Endothelial cell of umbilical vein (primary cell): ENCODE results near the gene RIT2. TPM values are rescaled to one million over a fixed set of nuclear protein-coding genes. Genes with fewer than 3 reads are reported as not detected.

ENCODE experiments used
- BruUV-seq: library from RNA; stranded (reverse); fragments of 400-500 nt; replicated peaks from 2 replicates; lab custom pipeline; 2021; lab: Mats Ljungman, UMichigan
- CTCF ChIA-PET: fragments of 300-600, 350-600 bp; sonication (Branson Sonifier 250); formaldehyde crosslinking; loops from one replicate; lab custom pipeline; 2021; ENCODE audit warnings: antibody characterized with exemption, inconsistent platforms; lab: Charles Lee
- POLR2A ChIA-PET: fragments of 300-600, 350-600 bp; sonication (Branson Sonifier 250); formaldehyde crosslinking; loops from one replicate; lab custom pipeline; 2021; ENCODE audit warnings: antibody characterized with exemption, inconsistent platforms; lab: Charles Lee
- DNase-seq: peaks from one replicate; pipeline ENCODE4 v3.0.0-alpha.2; 2011; ENCODE audit warnings: low read depth, low spot score
- FAIRE-seq: peaks from 2 replicates; lab custom pipeline; 2011; peaks lifted over from hg19 to GRCh38; lab: Jason Lieb, UNC
- H2AFZ ChIP-seq: 2 replicates; pipeline ENCODE4 v1.6.0; 2012; ENCODE audit warnings: low read depth, low read length, control low read depth, inconsistent platforms
- H3K27ac ChIP-seq: 2 replicates; pipeline ENCODE4 v1.5.1; 2011; ENCODE audit warnings: low read depth, mild to moderate bottlenecking, control low read depth, low read length, moderate library complexity; ENCODE audit not compliant: insufficient read depth
- H3K27me3 ChIP-seq, 2 experiments: 2 replicates each; pipeline versions ENCODE4 v1.6.0 to v1.6.1; 2011; ENCODE audit warnings: low read length in 2 of 2, mixed read lengths in 1 of 2; ENCODE audit not compliant: control insufficient read depth in 2 of 2, insufficient read depth in 2 of 2
- H3K36me3 ChIP-seq, 2 experiments: 2 replicates in 1 of 2; 3 replicates in 1 of 2; pipeline ENCODE4 v1.5.1; 2011; ENCODE audit warnings: low read length in 2 of 2, mild to moderate bottlenecking in 1 of 2, moderate library complexity in 1 of 2; ENCODE audit not compliant: control insufficient read depth in 2 of 2, insufficient read depth in 2 of 2; ENCODE audit errors: extremely low read depth in 1 of 2
- H3K4me1 ChIP-seq: 3 replicates; pipeline ENCODE4 v1.5.1; 2011; ENCODE audit warnings: mild to moderate bottlenecking, low read length; ENCODE audit not compliant: control insufficient read depth, insufficient read depth; ENCODE audit errors: extremely low read depth
- H3K4me2 ChIP-seq: 2 replicates; pipeline ENCODE4 v1.6.1; 2011; ENCODE audit warnings: low read length, control low read depth, mixed read lengths; ENCODE audit not compliant: insufficient read depth
- H3K4me3 ChIP-seq, 3 experiments: fragments of 200-600 bp in 1 of 3; sonication (generic), shearing (Covaris generic) in 1 of 3; replicated peaks in 1 of 3; 2 replicates each; pipeline ENCODE4 v1.5.1; 2011 to 2016; ENCODE audit warnings: control low read depth in 3 of 3, low read length in 3 of 3, mild to moderate bottlenecking in 2 of 3, inconsistent platforms in 1 of 3, low read depth in 1 of 3, moderate library complexity in 1 of 3; ENCODE audit not compliant: insufficient read depth in 1 of 3
- H3K79me2 ChIP-seq: 2 replicates; pipeline ENCODE4 v1.6.0; 2012; ENCODE audit warnings: low read length, inconsistent platforms; ENCODE audit not compliant: control insufficient read depth, insufficient read depth
- H3K9ac ChIP-seq: replicated peaks from 2 replicates; pipeline ENCODE3; 2011; ENCODE audit warnings: low read length, control low read depth; ENCODE audit not compliant: insufficient read depth; ENCODE audit errors: extremely low read depth
- H3K9me1 ChIP-seq: replicated peaks from 3 replicates; pipeline ENCODE4 v1.6.0; 2011; ENCODE audit warnings: mild to moderate bottlenecking, low read length; ENCODE audit not compliant: control insufficient read depth, insufficient read depth; ENCODE audit errors: extremely low read depth
- H3K9me3 ChIP-seq: replicated peaks from 2 replicates; pipeline ENCODE4 v1.5.1; 2012; ENCODE audit warnings: low read length, inconsistent platforms; ENCODE audit not compliant: control insufficient read depth, insufficient read depth
- H4K20me1 ChIP-seq: replicated peaks from 2 replicates; pipeline ENCODE3; 2011; ENCODE audit warnings: mild to moderate bottlenecking, low read length; ENCODE audit not compliant: control insufficient read depth, insufficient read depth; ENCODE audit errors: extremely low read depth
- EZH2 ChIP-seq: IDR thresholded peaks from 2 replicates; pipeline ENCODE4 v1.6.1; 2012; ENCODE audit warnings: borderline replicate concordance, low read depth, mild to moderate bottlenecking, moderate library complexity, low read length, inconsistent platforms; ENCODE audit not compliant: severe bottlenecking
- GATA2 ChIP-seq: IDR thresholded peaks from 2 replicates; pipeline ENCODE4 v1.7.0; 2011; ENCODE audit warnings: low read depth, mild to moderate bottlenecking, moderate library complexity, mixed read lengths, low read length; ENCODE audit not compliant: insufficient read length, insufficient read depth
- JUN ChIP-seq: IDR thresholded peaks from 2 replicates; pipeline ENCODE4 v1.6.1; 2011; ENCODE audit warnings: borderline replicate concordance, low read depth; ENCODE audit not compliant: insufficient read length, insufficient read depth
- MYC ChIP-seq: IDR thresholded peaks from one replicate; pipeline ENCODE4 v1.6.1; 2011; ENCODE audit warnings: mild to moderate bottlenecking, low read depth, low read length
- POLR2A ChIP-seq: IDR thresholded peaks from 2 replicates; pipeline ENCODE4 v1.6.1; 2012; ENCODE audit warnings: low read depth, mild to moderate bottlenecking, control low read depth, low read length
- POLR2AphosphoS5 ChIP-seq: IDR thresholded peaks from 2 replicates; pipeline ENCODE4 v1.6.1; 2012; ENCODE audit warnings: low read depth, mild to moderate bottlenecking, control low read depth, low read length, moderate library complexity; ENCODE audit not compliant: insufficient read depth
- dilution Hi-C: fragments of 300-500 bp; cut with MboI; formaldehyde crosslinking; loops from one replicate; pipeline ENCODE4 v1.15.0; 2019; ENCODE audit warnings: low sequenced_read_pairs; ENCODE audit not compliant: extremely low pct_ligation_motif_present
- intact Hi-C: fragments of 100-400 bp; cut with micrococcal nuclease; formaldehyde crosslinking; loops from one replicate; pipeline ENCODE4 v1.10.0; 2022
- polyA plus RNA-seq, 4 experiments: library from polyadenylated mRNA; depleted of rRNA in 3 of 4; stranded (reverse) in 3 of 4; unstranded in 1 of 4; fragments of >200 nt; gene quantifications; 2 replicates each; pipeline versions ENCODE4 v1.2.1 to v1.2.3, GENCODE V29; 2011 to 2012; ENCODE audit warnings: missing spikeins in 1 of 4
- total RNA-seq: library from RNA; stranded (reverse); gene quantifications from 2 replicates; pipeline ENCODE4 v1.2.3, GENCODE V29; 2021
- TF ChIP-seq, protein P1 (sequence below), 2 donors: IDR thresholded peaks; 1 replicate in 1 of 2; 2 replicates in 1 of 2; pipeline ENCODE4 v1.5.1; 2011; ENCODE audit warnings: low read length in 2 of 2, mild to moderate bottlenecking in 2 of 2, moderate library complexity in 2 of 2, control low read depth in 1 of 2, inconsistent platforms in 1 of 2, low read depth in 1 of 2; ENCODE audit not compliant: insufficient read depth in 1 of 2; ENCODE audit errors: extremely low read depth in 1 of 2
- TF ChIP-seq, protein P2 (sequence below): IDR thresholded peaks from 2 replicates; pipeline ENCODE4 v1.6.1; 2011; ENCODE audit not compliant: insufficient read depth, insufficient read length

RIT2 gene
- total and polyA plus RNA-seq, 2 donors (not counting 3 experiments of a cell fraction or from before 2014, with no cell fraction given), result not detected

DNA sequence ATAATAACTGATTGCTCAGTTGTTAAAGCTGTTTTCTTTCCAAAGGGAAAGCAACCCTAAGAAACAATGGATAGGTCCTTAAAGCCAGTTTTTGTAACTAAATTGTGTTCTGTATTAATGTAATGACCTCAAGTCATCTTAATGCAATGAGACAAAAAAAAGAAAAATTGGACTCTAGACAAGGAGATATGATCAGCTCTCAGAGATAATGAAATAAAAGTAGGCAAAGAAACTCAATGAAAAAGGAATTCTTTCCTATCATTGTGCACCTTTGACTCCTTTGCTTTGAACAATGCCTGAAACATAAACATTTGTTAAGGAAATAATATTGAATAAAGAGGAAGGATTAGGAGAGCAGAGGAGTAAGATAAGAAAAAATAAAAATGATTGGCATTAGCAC is 86.1 kb downstream of the RIT2 start:
- peak; percentile 1 for DNase-seq
- dilution Hi-C loops, result no loop called here

DNA sequence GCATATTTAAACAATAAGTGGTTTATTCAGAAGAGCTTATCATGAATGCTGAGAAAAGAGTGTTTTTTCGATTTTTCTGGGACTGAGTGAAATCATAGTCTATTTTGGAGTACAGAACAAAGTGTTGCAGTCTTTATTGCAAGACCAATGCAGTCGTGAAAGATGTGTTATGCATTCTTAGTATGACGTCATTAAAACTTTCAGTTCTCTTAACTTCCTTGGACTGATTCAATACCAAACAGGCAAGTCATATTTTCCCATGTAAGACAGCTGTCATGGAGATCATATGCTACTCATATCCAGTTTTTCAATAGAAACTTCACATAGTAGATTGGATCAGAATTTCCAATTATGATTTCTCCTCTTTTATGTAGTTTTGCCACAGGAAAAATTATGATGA is 92.6 kb downstream of the RIT2 start:
- no TSS peak for BruUV-seq
- POLR2A ChIA-PET, result no interaction called here
- dilution Hi-C loops, result no loop called here

More for the DNA sequence above, 86.1 kb downstream of the RIT2 start:
- Histone ChIP-seq H3K4me1 (no peaks in the 10 kb centered on the region), H3K4me3 (no peak overlapping the region), H3K79me2 (no peaks in the 10 kb centered on the region), H3K9me1 (no peaks in the 10 kb centered on the region), H4K20me1 (no peaks in the 10 kb centered on the region), H3K9me3 (no peaks in the 10 kb centered on the region), H3K27ac (no peak overlapping the region), H2AFZ (no peak overlapping the region), H3K36me3 (no peaks in the 10 kb centered on the region), H3K9ac (no peak overlapping the region), H3K27me3 (no peaks in the 10 kb centered on the region), H3K4me2 (no peak overlapping the region)
- CTCF ChIA-PET, result no interaction called here
- TF ChIP-seq, protein P1, sequence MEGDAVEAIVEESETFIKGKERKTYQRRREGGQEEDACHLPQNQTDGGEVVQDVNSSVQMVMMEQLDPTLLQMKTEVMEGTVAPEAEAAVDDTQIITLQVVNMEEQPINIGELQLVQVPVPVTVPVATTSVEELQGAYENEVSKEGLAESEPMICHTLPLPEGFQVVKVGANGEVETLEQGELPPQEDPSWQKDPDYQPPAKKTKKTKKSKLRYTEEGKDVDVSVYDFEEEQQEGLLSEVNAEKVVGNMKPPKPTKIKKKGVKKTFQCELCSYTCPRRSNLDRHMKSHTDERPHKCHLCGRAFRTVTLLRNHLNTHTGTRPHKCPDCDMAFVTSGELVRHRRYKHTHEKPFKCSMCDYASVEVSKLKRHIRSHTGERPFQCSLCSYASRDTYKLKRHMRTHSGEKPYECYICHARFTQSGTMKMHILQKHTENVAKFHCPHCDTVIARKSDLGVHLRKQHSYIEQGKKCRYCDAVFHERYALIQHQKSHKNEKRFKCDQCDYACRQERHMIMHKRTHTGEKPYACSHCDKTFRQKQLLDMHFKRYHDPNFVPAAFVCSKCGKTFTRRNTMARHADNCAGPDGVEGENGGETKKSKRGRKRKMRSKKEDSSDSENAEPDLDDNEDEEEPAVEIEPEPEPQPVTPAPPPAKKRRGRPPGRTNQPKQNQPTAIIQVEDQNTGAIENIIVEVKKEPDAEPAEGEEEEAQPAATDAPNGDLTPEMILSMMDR (IDR thresholded peaks at IDR 0.05; ENCODE audit: extremely low read depth in 1 of 2, insufficient read depth in 1 of 2, low read depth in 1 of 2, low read length in 2 of 2), result no peak
- intact Hi-C loops, result no loop called here
- FAIRE-seq, result no peak
- POLR2A ChIA-PET, result no interaction called here
- no TSS peak for BruUV-seq

More for the DNA sequence above, 92.6 kb downstream of the RIT2 start:
- Histone ChIP-seq H3K4me3 (no peak overlapping the region), H3K9ac (no peak overlapping the region), H3K27me3 (no peaks in the 10 kb centered on the region), H3K79me2 (no peaks in the 10 kb centered on the region), H3K36me3 (no peaks in the 10 kb centered on the region), H3K9me1 (no peaks in the 10 kb centered on the region), H3K4me1 (no peaks in the 10 kb centered on the region), H3K4me2 (no peak overlapping the region), H2AFZ (no peak overlapping the region), H3K9me3 (no peaks in the 10 kb centered on the region), H3K27ac (no peak overlapping the region), H4K20me1 (no peaks in the 10 kb centered on the region)
- CTCF ChIA-PET, result no interaction called here
- intact Hi-C loops, result no loop called here
- DNase-seq (no peak), FAIRE-seq (no peak)
- TF ChIP-seq MYC, result no peak
- no peak for TF ChIP-seq POLR2AphosphoS5
- no peak for TF ChIP-seq GATA2
- TF ChIP-seq, protein P2, sequence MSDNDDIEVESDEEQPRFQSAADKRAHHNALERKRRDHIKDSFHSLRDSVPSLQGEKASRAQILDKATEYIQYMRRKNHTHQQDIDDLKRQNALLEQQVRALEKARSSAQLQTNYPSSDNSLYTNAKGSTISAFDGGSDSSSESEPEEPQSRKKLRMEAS, result no peak
- no peak for TF ChIP-seq JUN
- TF ChIP-seq POLR2A, result no peak
- TF ChIP-seq EZH2, result no peak
